SK-N-SH (cell line): ENCODE measurements around the gene ALOX5AP. TPM values are rescaled to one million over a fixed set of nuclear protein-coding genes. Genes with fewer than 3 reads are reported as not detected.

Experiments
- CTCF ChIA-PET: fragments of 300-600, 350-600 bp; formaldehyde crosslinking; extraction: SDS; loops from one replicate; lab custom pipeline; 2021; lab: Yijun Ruan, JAX
- POLR2A ChIA-PET: fragments of 350-600 bp; sonication (Branson Sonifier 250); formaldehyde crosslinking; extraction: SDS; loops from one replicate; lab custom pipeline; 2020; ENCODE audit warnings: antibody characterized with exemption, inconsistent platforms; lab: Yijun Ruan, JAX
- DNase-seq: peaks from one replicate; pipeline ENCODE4 v3.0.0; 2012
- H2AFZ ChIP-seq: fragments of 200-600 bp; sonication (generic); 2 replicates; pipeline ENCODE4 v1.8.1; 2016; ENCODE audit warnings: antibody characterized with exemption, mild to moderate bottlenecking, low read depth
- H3F3A ChIP-seq: fragments of 200-600 bp; sonication (generic); replicated peaks from 2 replicates; pipeline ENCODE3; 2016; ENCODE audit warnings: antibody characterized with exemption, mild to moderate bottlenecking; ENCODE audit not compliant: insufficient read depth
- H3K27ac ChIP-seq, 2 experiments: fragments of 200-500 bp in 1 of 2; fragments of 200-600 bp in 1 of 2; sonication (Bioruptor generic) in 1 of 2; sonication (generic), shearing (Covaris generic) in 1 of 2; 2 replicates each; pipeline versions ENCODE4 v1.5.1 to v1.6.1; 2014 to 2016; ENCODE audit warnings: low read depth in 2 of 2, inconsistent platforms in 1 of 2, low read length in 1 of 2, mild to moderate bottlenecking in 1 of 2, mixed read lengths in 1 of 2
- H3K27me3 ChIP-seq: fragments of 200-600 bp; sonication (generic), shearing (Covaris generic); 2 replicates; pipeline ENCODE4 v1.6.1; 2016; ENCODE audit warnings: mixed run types; ENCODE audit not compliant: insufficient read depth
- H3K36me3 ChIP-seq, 2 experiments: fragments of 200-500 bp in 1 of 2; fragments of 200-600 bp in 1 of 2; sonication (Bioruptor generic) in 1 of 2; sonication (generic) in 1 of 2; replicated peaks in 1 of 2; 2 replicates each; pipeline versions ENCODE3 to v1.5.1; 2014 to 2016; ENCODE audit warnings: low read length in 1 of 2, mild to moderate bottlenecking in 1 of 2; ENCODE audit not compliant: insufficient read depth in 2 of 2, control insufficient read depth in 1 of 2
- H3K4me1 ChIP-seq, 2 experiments: fragments of 200-500 bp in 1 of 2; fragments of 200-600 bp in 1 of 2; sonication (Bioruptor generic) in 1 of 2; sonication (generic), shearing (Covaris generic) in 1 of 2; 2 replicates each; pipeline versions ENCODE4 v1.5.1 to v1.6.1; 2014 to 2016; ENCODE audit warnings: low read depth in 1 of 2, low read length in 1 of 2, mixed run types in 1 of 2; ENCODE audit not compliant: insufficient read depth in 2 of 2, control insufficient read depth in 1 of 2
- H3K4me2 ChIP-seq: fragments of 200-600 bp; sonication (generic), shearing (Covaris generic); 2 replicates; pipeline ENCODE4 v1.6.1; 2017; ENCODE audit warnings: mixed run types
- H3K4me3 ChIP-seq, 2 experiments: fragments of 200-500 bp in 1 of 2; fragments of 200-600 bp in 1 of 2; sonication (Bioruptor generic) in 1 of 2; sonication (generic), shearing (Covaris generic) in 1 of 2; 2 replicates each; pipeline versions ENCODE4 v1.5.1 to v1.8.1; 2014 to 2016; ENCODE audit warnings: low read depth in 2 of 2, inconsistent platforms in 1 of 2, low read length in 1 of 2, mild to moderate bottlenecking in 1 of 2, mixed read lengths in 1 of 2, moderate library complexity in 1 of 2
- H3K79me2 ChIP-seq: fragments of 200-600 bp; sonication (generic); 2 replicates; pipeline ENCODE4 v1.8.1; 2017; ENCODE audit warnings: mild to moderate bottlenecking; ENCODE audit not compliant: insufficient read depth
- H3K9ac ChIP-seq: fragments of 200-600 bp; sonication (generic); 2 replicates; pipeline ENCODE4 v1.6.1; 2017; ENCODE audit warnings: mixed run types
- H3K9me2 ChIP-seq: fragments of 200-600 bp; sonication (generic); 2 replicates; pipeline ENCODE4 v1.6.1; 2017; ENCODE audit warnings: mixed run types
- H3K9me3 ChIP-seq: fragments of 200-600 bp; sonication (generic); 2 replicates; pipeline ENCODE4 v1.6.1; 2017; ENCODE audit warnings: mixed run types, mild to moderate bottlenecking, moderate library complexity
- H4K20me1 ChIP-seq: fragments of 200-600 bp; sonication (generic); 2 replicates; pipeline ENCODE4 v1.6.1; 2017; ENCODE audit warnings: mild to moderate bottlenecking, mixed run types; ENCODE audit not compliant: insufficient read depth
- CHD2 ChIP-seq: fragments of 150-350 bp; IDR thresholded peaks from 2 replicates; pipeline ENCODE4 v1.6.1; 2018; ENCODE audit warnings: low read length; ENCODE audit not compliant: partially characterized antibody
- ELF1 ChIP-seq: IDR thresholded peaks from 2 replicates; pipeline ENCODE4 v1.4.0; 2012
- EP300 ChIP-seq, 2 experiments: IDR thresholded peaks; 2 replicates each; pipeline versions ENCODE4 v1.4.0 to v1.6.1; 2012; ENCODE audit warnings: borderline replicate concordance in 1 of 2, low read depth in 1 of 2, low read length in 1 of 2
- EZH2phosphoT487 ChIP-seq: fragments of 200-600 bp; sonication (generic); IDR thresholded peaks from 2 replicates; pipeline ENCODE4 v1.6.1; 2017; ENCODE audit warnings: low read depth, mixed run types, mild to moderate bottlenecking, antibody characterized with exemption, moderate library complexity, borderline replicate concordance
- FOXJ3 ChIP-seq: sonication (generic); formaldehyde crosslinking; IDR thresholded peaks from 2 replicates; pipeline ENCODE4 v1.5.1; 2020; ENCODE audit warnings: mild to moderate bottlenecking, missing genetic modification reagents
- FOXM1 ChIP-seq: IDR thresholded peaks from 2 replicates; pipeline ENCODE4 v1.4.0; 2012; ENCODE audit warnings: low read depth, mild to moderate bottlenecking
- GABPA ChIP-seq: IDR thresholded peaks from 2 replicates; pipeline ENCODE4 v1.4.0; 2012; ENCODE audit warnings: low read depth, mild to moderate bottlenecking
- GATA2 ChIP-seq: sonication (generic); formaldehyde crosslinking; IDR thresholded peaks from 2 replicates; pipeline ENCODE4 v1.5.0; 2020; ENCODE audit warnings: mild to moderate bottlenecking, missing genetic modification reagents
- JUND ChIP-seq: IDR thresholded peaks from 2 replicates; pipeline ENCODE4 v1.4.0; 2012
- MAX ChIP-seq: IDR thresholded peaks from 2 replicates; pipeline ENCODE4 v1.4.0; 2012; ENCODE audit warnings: low read depth
- MXI1 ChIP-seq: IDR thresholded peaks from 2 replicates; pipeline ENCODE4 v1.6.1; 2012; ENCODE audit warnings: mild to moderate bottlenecking, low read depth, low read length, improper control_type of control experiment
- NFIC ChIP-seq: IDR thresholded peaks from 2 replicates; pipeline ENCODE4 v1.4.0; 2012; ENCODE audit warnings: borderline replicate concordance
- NRF1 ChIP-seq: IDR thresholded peaks from 2 replicates; pipeline ENCODE4 v1.6.1; 2012; ENCODE audit warnings: low read depth, mild to moderate bottlenecking, low read length
- PBX3 ChIP-seq: IDR thresholded peaks from 2 replicates; pipeline ENCODE4; 2012
- RXRA ChIP-seq: IDR thresholded peaks from 2 replicates; pipeline ENCODE4 v1.4.0; 2012; ENCODE audit warnings: low read depth, mild to moderate bottlenecking, borderline replicate concordance
- SMC3 ChIP-seq: IDR thresholded peaks from 2 replicates; pipeline ENCODE4 v1.6.1; 2012; ENCODE audit warnings: low read depth, low read length, improper control_type of control experiment
- TAF1 ChIP-seq: IDR thresholded peaks from 2 replicates; pipeline ENCODE4 v1.6.1; 2012; ENCODE audit warnings: low read depth, mild to moderate bottlenecking, low read length, moderate library complexity, borderline replicate concordance
- USF1 ChIP-seq: IDR thresholded peaks from 2 replicates; pipeline ENCODE4 v1.4.0; 2012; ENCODE audit warnings: low read depth, borderline replicate concordance
- WGBS: methylation state at CpG from one replicate; pipeline ENCODE4 v1.1.6; 2017; ENCODE audit warnings: low lambda C conversion rate; 5-methylcytosine and 5-hydroxymethylcytosine counted together
- polyA plus RNA-seq, 3 experiments: library from polyadenylated mRNA; depleted of rRNA; stranded (reverse); fragments of >200 nt; gene quantifications; 2 replicates each; pipeline ENCODE4 v1.2.3, GENCODE V29; 2012

ALOX5AP gene
- polyA plus RNA-seq, 1 of the 3 experiments (the other 2 are of a cell fraction): 1.3 TPM

- TF ChIP-seq EZH2phosphoT487 (no peak), ELF1 (no peak), SMC3 (no peak), JUND (no peak), GATA2 (no peak), PBX3 (no peak), MXI1 (no peak), EP300 (IDR thresholded peaks at IDR 0.05; ENCODE audit: borderline replicate concordance in 1 of 2, low read depth in 1 of 2, low read length in 1 of 2) (no peak), NFIC (no peak), GABPA (no peak), FOXJ3 (no peak), RXRA (no peak), FOXM1 (no peak), USF1 (no peak), TAF1 (no peak)
These were observed 30.7 kb upstream of the ALOX5AP start (continued) for GRCh38 chr13:30704596-30704995.

- CTCF ChIA-PET: no interaction called here
- 73% methylated on average over 4 of the region's 4 CpGs for WGBS
- Histone ChIP-seq H3K4me3 (no peak overlapping the region), H3K9ac (no peak overlapping the region), H3K9me2 (no peaks in the 10 kb centered on the region), H2AFZ (no peak overlapping the region), H3K27ac (no peak overlapping the region), H3K27me3 (no peaks in the 10 kb centered on the region), H4K20me1 (no peaks in the 10 kb centered on the region), H3F3A (peaks cover 6% of the 10 kb centered on the region), H3K36me3 (no peaks in the 10 kb centered on the region), H3K4me1 (0 out of 4 replicates have a peak, but pooled peaks cover 0 to 11% of the 10 kb centered on the region in 2 experiments), H3K79me2 (no peaks in the 10 kb centered on the region), H3K9me3 (no peaks in the 10 kb centered on the region), H3K4me2 (no peak overlapping the region)
- TF ChIP-seq FOXM1 (no peak), NFIC (no peak), MAX (no peak), FOXJ3 (no peak), JUND (no peak), PBX3 (no peak), NRF1 (no peak), CHD2 (no peak), GABPA (no peak)
- POLR2A ChIA-PET: no interaction called here
- no peak for DNase-seq
These were observed 29.7 kb upstream of the ALOX5AP start for GRCh38 chr13:30705680-30706079.
